NT2/D1 (cell line): ENCODE measurements around the gene B3GNT4.

Experiments used
- SUZ12 ChIP-seq: IDR thresholded peaks from 2 replicates; pipeline ENCODE4 v1.6.1; 2011; ENCODE audit not compliant: insufficient read length, insufficient read depth; ENCODE audit errors: extremely low read depth
- YY1 ChIP-seq: IDR thresholded peaks from 2 replicates; pipeline ENCODE4 v1.6.1; 2011; ENCODE audit not compliant: insufficient read length, insufficient read depth
- ZNF274 ChIP-seq: IDR thresholded peaks from 2 replicates; pipeline ENCODE4 v1.6.1; 2011; ENCODE audit warnings: mild to moderate bottlenecking, low read depth, low read length

- TF ChIP-seq YY1 (no peak), ZNF274 (no peak), SUZ12 (no peak)
These were observed 47.8 kb upstream of the B3GNT4 start for GRCh38 chr12:122155705-122156104.
